ELR (cell line): ENCODE data around the gene SUV39H1.
"Not testable (repeated sequence)": the region's sequence is repeated elsewhere in the genome, so short reads cannot be mapped to it uniquely, and the experiment has no call there.

Experiments used
- DNase-seq: peaks from one replicate; pipeline ENCODE4 v3.0.0-alpha.2; 2015; ENCODE audit warnings: low read depth

SUV39H1 gene

DNA sequence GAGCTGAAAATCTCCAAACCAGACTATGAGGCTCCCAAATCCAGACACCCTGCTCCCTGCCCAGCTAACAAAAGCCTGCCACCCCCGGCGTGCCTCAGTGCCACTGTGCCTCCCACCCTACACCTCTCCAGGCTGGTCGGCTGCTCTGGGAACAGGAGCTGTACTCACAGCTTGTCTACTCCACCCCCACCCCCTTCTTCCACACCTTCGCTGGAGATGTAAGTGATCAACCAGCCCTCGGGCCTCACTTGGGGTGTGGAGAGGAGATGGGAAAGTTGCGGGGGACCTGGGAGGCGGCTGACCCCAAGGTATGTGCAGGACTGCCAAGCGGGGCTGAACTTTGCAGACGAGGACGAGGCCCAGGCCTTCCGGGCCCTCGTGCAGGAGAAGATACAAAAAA lies 11.1 kb upstream of the SUV39H1 start:
- DNase-seq = no peak

- DNase-seq = no peak
These were observed 7.9 kb upstream of the SUV39H1 start for GRCh38 chrX:48688531-48689150.

GRCh38 chrX:48689208-48689920 lies 7.2 kb upstream of the SUV39H1 start:
- no peak for DNase-seq

GRCh38 chrX:48691746-48692145 lies 4.8 kb upstream of the SUV39H1 start:
- DNase-seq = not testable (repeated sequence)

- DNase-seq = no peak
These were observed 1.6 kb upstream of the SUV39H1 start for GRCh38 chrX:48694776-48695533.

DNA sequence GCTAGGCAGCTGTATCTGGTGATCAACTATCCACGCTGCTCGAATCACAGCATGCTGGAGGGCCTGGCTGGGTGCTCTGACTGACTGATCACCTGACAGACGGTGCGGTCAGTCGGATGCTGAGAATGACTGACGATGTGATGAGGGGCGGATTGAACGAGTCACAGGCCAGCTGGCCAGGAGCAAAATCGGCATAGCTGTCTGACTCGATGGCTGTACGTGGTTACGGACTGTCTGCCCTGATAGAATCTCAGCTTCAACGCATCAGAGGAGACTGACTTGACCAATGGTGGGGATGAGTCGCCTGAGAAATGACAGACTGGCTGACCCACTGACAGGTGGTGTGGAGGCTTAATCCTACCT lies 1.0 kb upstream of the SUV39H1 start:
- DNase-seq = peak; percentile 41

- peak; percentile 27 for DNase-seq
These were observed 621 bp upstream of the SUV39H1 start for GRCh38 chrX:48695925-48696300.

DNA sequence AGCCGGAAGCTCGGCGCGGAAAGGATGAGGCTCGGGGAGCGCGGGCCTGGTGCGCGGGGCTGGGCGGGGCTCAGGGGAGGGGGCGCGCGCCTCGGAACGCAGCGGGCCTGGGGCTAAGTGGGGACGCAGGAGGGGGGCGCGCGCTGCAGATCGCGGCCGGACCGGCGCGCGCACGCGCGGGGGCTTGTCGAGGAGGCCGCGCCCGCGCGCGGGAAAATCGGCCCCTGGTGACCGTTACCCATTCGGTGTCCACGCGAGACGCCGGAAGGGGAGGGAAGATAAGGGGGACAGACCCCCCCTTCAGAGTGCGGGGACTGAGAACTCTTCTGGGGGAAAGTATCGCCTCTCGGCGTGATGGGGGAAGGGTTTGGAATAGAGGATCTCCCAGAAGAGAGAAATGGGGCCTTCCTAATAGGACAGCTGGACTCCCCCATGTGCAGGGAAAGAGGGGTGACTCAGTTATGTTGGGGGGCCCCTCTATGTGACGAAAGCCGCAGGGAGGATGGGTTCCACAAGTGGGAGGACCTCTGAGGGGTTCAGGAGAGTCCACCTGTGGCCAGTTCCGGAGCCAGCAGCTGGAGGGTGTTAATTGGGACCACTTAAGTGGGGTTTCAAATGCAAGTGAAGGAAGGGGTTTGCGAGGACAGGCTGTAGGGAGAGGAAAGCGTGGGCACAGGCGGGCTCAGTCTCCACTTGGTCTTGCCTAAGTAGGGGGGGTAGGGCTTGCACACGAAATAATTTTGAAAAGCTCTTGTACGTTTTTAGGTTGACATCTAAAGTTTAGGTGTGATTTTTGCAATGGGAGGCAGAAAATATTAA lies 584 bp downstream of the SUV39H1 start:
- DNase-seq = peak; percentile 73

DNA sequence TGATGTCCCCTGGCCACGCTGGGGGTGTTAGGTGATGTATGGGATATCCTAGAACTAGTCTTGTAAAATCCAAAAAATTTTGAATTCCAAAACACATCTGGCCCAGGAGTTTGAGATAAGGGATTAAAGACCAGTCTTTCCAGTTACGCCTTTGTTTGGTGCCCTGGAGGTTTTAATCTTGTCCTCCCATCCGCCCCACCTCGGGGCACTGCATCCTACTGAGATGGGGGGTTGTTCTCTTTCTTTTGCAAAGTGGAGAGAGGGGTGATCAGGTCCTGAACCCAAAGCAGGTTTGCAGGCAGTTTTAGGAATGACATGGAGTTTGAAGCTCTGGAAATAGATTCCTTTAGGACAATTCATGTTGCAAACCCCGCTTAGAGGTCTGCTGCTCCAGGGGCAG lies 1.8 kb downstream of the SUV39H1 start:
- no peak for DNase-seq

DNA sequence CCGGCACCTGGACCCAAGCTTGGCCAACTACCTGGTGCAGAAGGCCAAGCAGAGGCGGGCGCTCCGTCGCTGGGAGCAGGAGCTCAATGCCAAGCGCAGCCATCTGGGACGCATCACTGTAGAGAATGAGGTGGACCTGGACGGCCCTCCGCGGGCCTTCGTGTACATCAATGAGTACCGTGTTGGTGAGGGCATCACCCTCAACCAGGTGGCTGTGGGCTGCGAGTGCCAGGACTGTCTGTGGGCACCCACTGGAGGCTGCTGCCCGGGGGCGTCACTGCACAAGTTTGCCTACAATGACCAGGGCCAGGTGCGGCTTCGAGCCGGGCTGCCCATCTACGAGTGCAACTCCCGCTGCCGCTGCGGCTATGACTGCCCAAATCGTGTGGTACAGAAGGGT lies 3.7 kb downstream of the SUV39H1 start:
- no peak for DNase-seq

DNA sequence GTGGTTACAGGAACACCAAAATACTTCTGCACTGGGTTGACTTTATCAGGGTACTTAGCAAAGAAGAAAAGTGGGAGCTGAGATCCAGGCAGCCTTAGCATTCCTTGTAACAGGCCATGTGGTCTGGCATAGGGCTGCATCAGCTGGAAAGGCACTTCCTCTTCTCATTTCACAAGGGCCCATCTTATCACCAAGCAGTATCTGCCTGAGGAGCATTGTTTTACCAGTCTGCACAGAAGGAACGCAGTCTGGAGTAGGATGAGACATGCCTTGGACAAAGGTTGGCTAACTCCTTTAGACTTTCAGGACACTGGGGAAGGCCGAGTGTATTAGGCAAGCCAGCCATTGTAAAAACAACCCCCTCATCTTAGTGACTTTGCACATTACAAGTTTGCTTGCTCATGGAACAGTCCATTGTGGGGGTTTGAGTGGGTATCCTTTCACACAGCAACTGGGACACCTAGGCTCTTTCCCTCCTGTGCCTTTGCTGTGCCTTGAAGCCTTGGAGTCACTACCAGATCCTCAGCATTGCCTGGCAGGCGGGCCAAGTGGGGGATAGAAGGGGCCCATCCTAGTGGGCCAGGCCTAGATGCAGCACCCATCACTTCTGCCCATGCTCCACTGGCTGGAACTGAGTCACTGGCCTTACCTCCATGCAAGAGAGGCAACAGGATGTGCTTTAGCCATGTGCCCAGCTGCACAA lies 4.6 kb downstream of the SUV39H1 start:
- no peak for DNase-seq

DNA sequence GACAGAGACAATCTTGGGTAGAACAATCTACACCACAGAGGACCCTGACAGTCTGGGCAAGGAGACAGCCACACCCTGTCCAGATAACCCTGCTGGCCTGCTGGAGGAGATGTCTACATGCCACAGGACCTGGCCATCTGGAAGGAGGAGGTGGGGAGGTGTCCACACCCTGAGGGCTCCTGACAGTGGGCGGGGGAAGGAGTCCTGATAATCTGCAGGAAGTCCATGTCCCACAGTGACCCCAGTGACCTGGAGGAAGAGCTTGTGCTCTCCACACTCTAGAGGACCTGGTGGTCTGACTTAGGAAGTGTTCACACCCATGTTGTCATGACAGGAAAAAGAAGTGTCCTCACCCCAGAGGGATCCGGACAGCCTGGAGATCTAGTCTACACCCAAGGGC lies 5.5 kb downstream of the SUV39H1 start:
- no peak for DNase-seq

- DNase-seq = no peak
These were observed 6.2 kb downstream of the SUV39H1 start for GRCh38 chrX:48702716-48703115.

- DNase-seq = no peak
These were observed 6.7 kb downstream of the SUV39H1 start for GRCh38 chrX:48703228-48703627.

DNA sequence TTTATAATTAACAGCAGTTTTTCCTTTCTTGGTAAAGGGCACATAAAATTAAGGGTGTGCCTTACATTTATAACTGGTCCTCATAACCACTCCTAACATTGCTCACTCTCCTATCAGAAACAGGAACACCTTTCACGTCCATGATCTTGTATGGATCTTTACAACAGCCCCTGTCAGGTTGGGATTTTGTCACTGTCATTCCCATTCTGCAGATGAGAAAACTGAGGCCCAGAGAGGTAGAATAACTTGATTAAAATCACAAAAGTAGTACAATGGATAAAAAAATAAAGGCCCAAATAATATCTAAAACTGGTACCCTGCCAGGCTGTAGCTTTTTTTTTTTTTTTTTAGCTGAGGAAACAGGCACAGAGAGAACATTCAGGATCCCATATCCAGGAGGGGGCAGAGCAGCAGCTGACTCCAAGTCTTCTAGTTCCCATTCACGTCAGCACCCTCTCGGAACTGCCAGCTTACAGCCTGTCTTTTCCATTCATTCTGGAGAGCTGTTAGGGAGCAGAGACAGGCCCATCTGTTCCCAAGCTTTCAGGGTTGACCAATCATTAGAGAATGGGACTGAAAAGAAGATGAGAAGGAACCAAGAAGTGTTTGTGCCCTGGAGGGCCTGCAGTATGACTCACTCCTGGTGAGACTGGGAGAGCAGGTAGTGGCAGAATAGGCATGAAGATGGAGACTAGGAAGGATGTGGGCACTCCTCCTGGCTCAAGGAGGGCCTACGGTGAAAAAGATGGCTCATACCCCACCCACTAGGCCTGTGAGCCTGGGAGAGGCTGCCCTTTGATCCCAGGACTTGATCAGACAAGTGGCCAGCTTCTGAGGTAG lies 7.3 kb downstream of the SUV39H1 start:
- peak; percentile 76 for DNase-seq

- no peak for DNase-seq
These were observed 9.3 kb downstream of the SUV39H1 start for GRCh38 chrX:48705871-48706270.

- DNase-seq = no peak
These were observed 13.1 kb downstream of the SUV39H1 start for GRCh38 chrX:48709522-48710112.

GRCh38 chrX:48711162-48711928 lies 14.8 kb downstream of the SUV39H1 start:
- DNase-seq = no peak

DNA sequence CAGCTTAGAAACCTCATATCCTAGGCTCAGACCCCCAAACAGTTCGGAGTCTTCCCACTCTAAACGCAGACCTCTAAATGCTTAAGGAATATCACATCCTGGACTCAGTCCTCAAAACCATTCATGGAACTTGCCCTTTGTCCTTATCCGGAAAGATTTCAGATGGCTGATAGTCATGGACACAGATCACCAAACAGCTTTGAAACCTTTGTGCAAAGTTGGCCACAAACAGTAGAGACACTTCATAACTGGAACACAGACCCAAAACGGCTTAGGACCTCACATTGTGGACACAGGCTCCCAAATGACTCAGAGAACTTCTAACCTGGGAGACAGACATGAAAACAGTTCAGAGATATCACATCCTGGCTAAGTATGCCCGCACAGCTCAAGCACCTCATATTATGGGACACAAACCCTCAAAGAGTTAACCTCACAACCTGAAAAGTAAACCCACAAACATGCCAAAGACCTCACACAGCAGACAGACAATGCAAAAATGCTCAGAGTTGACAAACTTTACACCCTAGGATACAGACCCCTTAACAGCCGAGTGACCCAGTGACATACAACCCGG lies 15.5 kb downstream of the SUV39H1 start:
- DNase-seq = no peak
